Activated CD8-positive, alpha-beta memory T cell treated with anti-CD3 and anti-CD28 coated beads, Interleukin-2, amount 50 U/mL, for 4 hours (primary cell): ENCODE measurements around the gene PCNX2.

Experiments
- DNase-seq: peaks from one replicate; pipeline ENCODE4 v3.0.0-alpha.2; 2020

Gene PCNX2

DNA sequence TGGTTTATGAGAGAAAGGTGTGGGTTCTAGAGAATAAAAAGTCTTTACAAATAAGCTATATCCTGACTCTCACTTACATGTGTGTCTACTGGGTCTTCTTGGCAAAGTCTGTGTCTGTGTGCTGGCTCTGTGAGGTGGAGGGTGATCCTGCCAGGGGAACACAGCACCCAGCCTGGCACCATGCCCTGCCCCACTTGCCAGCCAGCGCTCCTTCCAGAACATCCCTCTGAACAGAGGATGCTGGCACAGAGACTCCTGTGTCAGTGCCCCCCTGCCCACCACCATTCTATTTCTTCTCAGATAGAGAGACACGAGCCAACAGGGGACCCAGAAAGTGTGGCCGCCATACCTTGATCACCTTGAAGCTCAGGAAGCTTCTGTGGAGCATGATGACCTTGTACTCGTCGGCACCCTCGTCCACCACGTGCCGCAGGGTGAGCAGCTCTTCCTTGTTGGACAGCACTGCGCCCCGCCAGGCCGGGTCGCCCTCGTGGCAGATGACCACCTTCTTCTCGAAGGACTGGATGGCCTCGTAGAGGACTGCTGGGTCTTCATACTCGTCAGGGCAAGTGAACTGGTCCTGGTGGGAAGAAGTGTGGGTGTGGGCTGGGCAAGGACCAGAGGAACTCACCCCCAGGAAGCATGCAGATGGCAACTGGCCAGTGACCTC lies 295.4 kb downstream of the PCNX2 start:
- no peak for DNase-seq

GRCh38 chr1:232998646-232999045 lies 296.9 kb downstream of the PCNX2 start:
- DNase-seq, result no peak

- DNase-seq, result no peak
Observed at GRCh38 chr1:232998138-232998537, 297.4 kb downstream of the PCNX2 start.

- no peak for DNase-seq
Observed at GRCh38 chr1:232996143-232996542, 299.4 kb downstream of the PCNX2 start.

DNA sequence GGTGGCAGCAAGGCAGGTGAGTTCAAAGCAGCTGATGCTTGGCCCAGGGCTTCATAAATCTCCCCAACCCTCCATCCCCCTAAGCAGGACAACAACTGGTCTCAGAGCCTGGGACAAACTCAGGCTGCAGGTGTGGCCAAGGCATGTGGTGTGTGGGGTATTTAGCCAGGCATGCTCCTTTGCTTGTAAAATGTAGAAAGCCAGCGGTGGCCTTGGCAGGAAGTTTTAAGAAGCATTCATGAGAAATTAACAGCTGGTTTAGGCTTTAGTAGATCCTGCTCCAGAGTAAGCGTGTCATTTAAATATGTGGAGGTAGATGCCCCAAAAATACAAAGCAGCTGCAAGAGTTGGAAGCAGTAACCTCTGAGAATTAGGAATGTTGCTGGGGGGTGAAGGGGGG lies 300.3 kb downstream of the PCNX2 start:
- no peak for DNase-seq

DNA sequence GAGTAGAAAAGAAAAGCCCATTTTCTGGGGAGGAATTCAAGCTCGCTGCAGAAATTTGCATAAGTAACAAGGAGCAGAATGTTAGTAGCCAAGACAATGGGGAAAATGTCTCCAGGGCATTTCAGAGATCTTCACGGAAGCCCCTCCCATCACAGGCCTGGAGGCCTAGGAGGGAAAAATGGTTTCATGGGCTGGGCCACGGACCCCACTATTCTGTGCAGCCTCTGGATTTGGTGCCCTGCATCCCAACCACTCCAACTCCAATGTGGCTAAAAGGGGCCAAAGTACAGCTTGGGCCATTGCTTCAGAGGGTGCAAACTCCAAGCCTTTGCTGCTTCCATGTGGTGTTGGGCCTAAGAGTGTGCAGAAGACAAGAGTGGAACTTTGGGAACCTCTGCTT lies 302.0 kb downstream of the PCNX2 start:
- no peak for DNase-seq

- no peak for DNase-seq
Observed at GRCh38 chr1:232992227-232992626, 303.3 kb downstream of the PCNX2 start.

GRCh38 chr1:232991238-232991637 lies 304.3 kb downstream of the PCNX2 start:
- DNase-seq, result no peak

GRCh38 chr1:232990176-232991128 lies 305.1 kb downstream of the PCNX2 start:
- no peak for DNase-seq

GRCh38 chr1:232988572-232989040 lies 306.9 kb downstream of the PCNX2 start:
- no peak for DNase-seq

DNA sequence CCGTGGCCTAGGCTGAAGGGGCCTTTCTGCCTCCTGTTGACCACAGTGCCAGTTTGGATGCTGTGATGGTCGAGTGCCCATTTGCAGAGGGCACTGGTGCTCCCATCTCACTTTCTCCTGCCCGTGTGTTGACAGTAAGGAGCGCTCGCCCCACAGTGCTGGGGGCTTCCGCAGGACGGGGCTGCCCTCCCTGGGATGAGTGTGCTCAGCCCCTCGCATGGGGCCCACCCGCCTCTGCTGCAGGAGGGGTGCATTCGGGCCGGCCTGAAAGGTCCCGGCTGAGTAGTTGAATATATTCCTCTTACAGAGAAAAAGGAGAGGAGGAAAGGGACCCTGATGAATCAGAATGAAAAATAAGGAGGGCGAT lies 307.8 kb downstream of the PCNX2 start:
- DNase-seq, result no peak

DNA sequence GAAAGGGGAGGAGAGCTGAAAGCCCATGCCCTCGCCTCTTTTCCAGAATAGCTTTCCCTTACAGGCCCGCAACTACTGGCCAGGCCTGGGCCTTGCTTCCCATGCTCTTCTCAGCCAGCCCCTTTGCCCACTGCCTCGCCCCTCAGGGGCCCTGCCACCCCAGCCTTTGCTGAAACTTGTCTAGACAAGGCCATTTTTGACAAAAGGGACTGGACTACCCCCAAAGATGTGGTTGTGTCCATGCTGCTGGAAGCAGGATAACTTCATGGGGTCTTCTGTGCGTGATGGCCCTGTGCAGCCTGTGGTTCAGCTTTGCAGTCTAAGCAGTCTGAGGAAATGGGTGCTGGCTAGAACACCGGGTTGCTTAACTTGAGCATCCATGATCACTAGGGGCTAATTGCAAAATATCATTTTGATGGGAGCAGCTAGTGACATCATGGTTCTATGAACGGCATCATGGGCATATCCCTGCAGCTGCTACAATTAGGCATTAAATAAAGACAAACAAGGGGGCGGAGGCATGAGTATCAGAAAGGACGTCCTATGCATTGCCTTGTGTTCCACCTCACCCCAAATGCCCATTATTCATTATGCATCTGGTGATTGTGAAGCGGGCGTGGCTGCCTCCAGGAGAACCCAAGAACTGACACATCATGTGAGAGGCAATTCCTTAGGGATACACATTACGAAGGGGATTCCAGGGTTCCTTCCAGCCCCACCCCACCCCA lies 308.3 kb downstream of the PCNX2 start:
- no peak for DNase-seq

DNA sequence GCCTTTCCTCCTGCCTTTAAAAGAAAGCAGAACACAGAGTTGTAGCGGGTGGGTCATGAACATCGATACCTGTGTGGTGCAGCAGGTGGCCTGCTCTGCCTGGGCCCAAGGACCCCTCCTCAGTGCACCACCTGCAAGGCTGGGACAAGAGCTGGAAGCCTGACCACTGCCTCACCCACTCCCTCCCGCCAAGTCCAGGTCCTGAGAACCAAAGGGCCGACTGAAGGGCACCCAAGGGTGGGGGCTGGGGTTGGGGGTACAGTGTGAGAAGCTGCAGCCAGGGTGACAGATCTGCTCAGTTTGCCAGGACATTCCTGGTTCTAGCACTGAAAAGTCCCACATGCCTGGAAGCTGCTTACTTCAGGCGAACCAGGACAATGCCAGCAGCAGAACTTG lies 309.0 kb downstream of the PCNX2 start:
- DNase-seq, result no peak

GRCh38 chr1:232985882-232986526 lies 309.5 kb downstream of the PCNX2 start:
- no peak for DNase-seq

DNA sequence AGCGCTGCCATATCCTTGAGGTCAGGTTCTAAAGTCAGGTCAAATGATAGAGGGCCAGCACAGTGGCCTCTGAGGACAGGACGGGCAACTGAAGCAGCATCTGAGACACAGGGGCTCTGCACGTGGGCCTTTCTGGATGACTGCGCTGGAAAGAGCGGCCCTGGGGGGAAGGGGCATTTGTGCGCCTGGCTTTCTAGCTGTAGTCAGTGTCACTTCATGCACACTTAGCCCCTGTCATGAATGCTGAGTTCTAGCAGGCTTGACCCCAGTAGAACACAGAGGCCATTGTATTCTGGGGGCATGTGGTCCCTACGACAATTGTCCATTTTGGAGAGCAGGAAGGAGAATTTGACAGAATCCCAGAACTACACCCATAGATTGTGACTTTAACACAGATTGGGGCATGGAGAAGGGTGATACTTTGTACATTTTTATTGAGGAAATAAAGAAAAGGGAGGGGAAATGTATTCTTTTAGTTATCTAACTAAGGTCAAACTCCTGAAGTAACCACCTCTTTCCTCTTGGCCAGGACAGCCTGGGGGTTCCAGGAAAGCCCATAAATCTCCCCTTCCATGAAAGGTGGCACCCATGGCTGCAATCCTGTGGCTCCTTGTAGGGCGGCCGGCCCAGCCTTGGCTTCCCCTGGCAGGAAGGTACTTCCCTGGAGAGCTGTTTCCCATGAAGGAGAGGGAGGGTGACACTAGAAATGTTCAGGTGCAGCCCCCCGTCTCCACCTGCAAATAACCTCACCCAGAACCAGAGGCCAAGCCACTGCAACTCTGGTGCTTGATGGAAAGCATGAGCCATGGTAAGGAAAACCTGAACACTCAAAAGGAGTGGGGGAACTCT lies 310.7 kb downstream of the PCNX2 start:
- no peak for DNase-seq

DNA sequence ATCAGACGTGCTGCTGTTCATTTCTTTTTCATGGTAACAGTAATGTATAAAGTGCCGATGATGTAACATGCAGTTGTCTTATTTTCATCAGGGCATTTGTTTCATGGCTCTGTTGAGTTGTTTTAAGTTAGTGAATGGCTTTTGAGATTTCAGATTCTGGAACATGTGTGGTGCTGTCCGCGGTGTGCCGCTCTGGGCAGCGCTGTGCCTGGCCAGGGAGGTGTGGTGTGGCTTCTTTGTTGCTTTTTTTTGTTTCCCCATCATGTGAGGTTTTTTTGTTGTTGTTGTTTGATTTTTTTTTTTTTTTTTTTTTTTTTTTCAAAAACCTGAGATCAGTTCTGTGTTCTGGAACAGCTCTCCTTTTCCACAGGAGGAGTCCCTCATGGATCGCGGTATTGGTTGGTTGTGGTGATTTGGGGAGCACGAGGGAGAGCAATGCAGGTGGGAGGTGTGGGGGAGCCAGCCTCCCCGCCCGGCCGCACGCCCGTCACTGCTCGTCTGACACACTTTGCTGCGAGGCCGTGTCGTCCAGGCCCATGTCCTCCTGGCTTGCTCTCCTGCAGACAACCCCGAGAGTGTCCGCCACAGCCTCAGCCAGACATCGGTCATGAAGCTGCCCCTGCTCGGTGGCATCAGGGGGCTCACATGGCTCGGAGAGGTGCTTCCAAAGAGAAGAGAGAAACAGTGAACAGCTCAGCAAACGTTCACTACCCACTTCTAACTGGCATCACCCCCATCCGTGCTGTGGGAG lies 311.5 kb downstream of the PCNX2 start:
- DNase-seq, result no peak

DNA sequence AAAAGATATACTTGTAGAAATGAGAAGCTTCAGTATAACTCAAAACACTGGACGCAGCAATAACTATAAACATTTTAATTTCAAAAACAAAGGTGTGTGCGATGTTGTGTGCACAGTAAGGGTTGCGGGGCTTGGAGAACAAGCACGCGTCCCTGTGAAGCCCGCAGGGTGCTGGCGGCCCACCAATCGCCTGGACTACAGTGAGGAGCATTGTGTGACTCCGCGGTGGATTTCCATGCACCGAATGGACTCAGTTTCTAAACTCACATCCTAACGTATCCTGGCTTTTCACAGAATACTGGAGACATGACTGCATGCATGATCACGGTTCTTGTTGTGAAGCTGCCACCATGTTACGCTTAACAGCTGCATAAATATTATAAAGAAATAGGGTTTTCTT lies 312.1 kb downstream of the PCNX2 start:
- no peak for DNase-seq

DNA sequence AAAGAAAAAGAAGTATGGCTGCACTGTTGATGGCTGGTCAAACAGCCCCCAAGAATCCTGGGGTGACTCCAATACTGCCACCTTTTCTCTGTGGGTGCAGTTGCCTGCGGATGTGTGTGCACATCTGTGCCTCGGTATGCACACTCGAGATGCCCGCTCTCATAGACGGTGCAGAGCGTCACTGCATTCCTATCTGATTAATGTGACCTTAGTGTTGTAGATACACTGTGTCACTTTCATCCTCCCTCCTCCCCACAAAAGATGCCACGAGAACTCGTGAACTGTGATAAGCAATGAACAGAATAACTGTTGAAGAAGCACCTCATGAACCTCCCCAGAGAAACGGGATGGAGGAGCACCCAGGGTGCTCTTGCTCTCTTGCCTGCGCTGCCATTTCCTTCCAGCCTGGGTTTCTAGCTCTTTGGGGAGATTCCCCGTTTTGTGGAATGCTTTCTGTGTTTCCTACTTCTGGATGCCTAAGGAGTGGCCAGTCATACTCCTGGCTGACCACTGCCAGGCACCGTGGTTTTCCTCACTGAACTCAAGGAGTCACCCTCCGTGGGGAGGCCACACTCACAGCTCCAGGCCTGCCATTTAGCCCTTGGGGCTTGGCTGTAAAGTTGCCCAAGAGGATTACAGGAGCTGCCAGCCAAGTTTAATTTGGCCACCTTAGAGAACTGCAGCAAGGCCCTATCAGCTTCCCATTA lies 313.1 kb downstream of the PCNX2 start:
- DNase-seq, result no peak

DNA sequence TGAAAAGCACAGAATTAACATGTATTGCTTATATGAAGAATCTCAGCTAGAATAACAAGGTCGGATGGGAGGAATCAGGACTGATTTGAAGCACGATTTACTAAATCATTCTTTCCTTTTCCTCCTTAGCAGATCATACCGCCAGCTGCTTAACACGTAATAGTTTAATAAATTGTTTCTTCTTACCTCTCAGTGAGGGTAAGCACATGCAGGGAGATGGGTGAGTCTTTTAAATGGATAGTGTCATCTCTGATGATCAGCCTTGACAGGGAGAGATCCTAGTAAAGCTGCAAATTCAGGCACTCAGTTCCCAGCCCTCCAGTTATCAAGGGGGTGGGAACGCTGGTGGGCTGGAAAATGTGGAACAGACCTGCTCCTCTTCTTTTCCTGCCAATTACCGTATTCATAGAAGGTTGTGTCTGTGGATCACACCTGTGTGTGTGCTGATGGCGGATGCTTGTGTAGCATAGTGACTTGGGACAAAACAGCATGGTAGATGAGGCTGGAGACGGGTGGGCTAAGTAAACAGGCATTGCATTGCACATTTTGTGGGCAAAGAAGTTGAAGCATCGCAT lies 314.5 kb downstream of the PCNX2 start:
- no peak for DNase-seq

DNA sequence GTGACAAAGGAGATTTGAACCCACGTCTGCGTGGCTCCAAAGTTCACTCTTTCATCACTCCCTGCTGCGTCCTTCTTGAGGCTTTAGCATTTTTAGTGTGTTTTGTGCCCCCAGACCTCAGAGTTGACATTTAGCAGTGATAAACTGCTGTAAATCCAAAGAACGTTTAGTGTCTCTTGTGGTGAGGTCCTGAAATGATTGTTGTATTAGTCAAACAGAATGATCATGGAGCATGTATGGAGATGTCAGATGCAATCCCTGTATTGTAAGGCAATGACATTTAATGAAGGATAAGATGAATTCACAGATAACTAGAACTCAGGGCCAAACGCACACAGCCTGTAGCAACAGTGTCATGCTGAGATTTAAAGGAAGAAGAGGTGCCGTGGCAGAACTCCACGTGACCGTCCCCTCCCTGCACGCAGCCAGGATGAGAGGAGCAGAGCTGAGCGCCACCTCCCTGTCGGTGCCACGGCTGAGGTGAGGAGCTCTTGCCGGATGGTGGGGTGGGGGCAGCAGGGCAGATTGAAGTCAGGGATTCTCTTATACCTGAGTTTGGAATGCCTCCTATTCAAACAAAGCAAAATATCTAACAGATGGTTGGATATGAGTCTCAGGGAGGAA lies 315.1 kb downstream of the PCNX2 start:
- no peak for DNase-seq
